Putamen (tissue), 1 donor: Measurements from ENCODE around the gene FAM221B.
A peak's percentile ranks its signal among the peaks of the same experiment; 100 is the strongest.

Experiments used
- DNase-seq: peaks from one replicate; pipeline ENCODE4 v3.0.0-alpha.2; 2016; ENCODE audit warnings: low spot score

FAM221B gene

GRCh38 chr9:35828716-35829083 is at the start of gene FAM221B:
TSS of gene FAM221B (minus strand) at chr9:35828732. CDS start at chr9:35826161, 2,571 bp downstream.
- DNase-seq: no peak

- DNase-seq: no peak
Measured at GRCh38 chr9:35872505-35872904, 44.0 kb upstream of the FAM221B start.

- no peak for DNase-seq
Measured at GRCh38 chr9:35871545-35871944, 43.0 kb upstream of the FAM221B start.

- no peak for DNase-seq
Measured at GRCh38 chr9:35870351-35870923, 41.9 kb upstream of the FAM221B start, which contains the start of gene OR13J1. TSS of gene OR13J1 (minus strand) at chr9:35870401. CDS start at chr9:35870401, 0 bp downstream.

GRCh38 chr9:35869621-35870216 is 41.2 kb upstream of the FAM221B start:
- DNase-seq: no peak

- no peak for DNase-seq
Measured at GRCh38 chr9:35868933-35869332, 40.4 kb upstream of the FAM221B start.

- DNase-seq: no peak
Measured at GRCh38 chr9:35867538-35867937, 39.0 kb upstream of the FAM221B start.

- DNase-seq: no peak
Measured at GRCh38 chr9:35864695-35865255, 36.2 kb upstream of the FAM221B start.

- no peak for DNase-seq
Measured at GRCh38 chr9:35863583-35863982, 35.1 kb upstream of the FAM221B start.

- no peak for DNase-seq
Measured at GRCh38 chr9:35862328-35862727, 33.8 kb upstream of the FAM221B start.

GRCh38 chr9:35861161-35861897 is 32.8 kb upstream of the FAM221B start:
- no peak for DNase-seq

GRCh38 chr9:35859990-35860339 is 31.4 kb upstream of the FAM221B start:
- no peak for DNase-seq

- DNase-seq: no peak
Measured at GRCh38 chr9:35859310-35859989, 30.9 kb upstream of the FAM221B start.

GRCh38 chr9:35858458-35858857 is 29.9 kb upstream of the FAM221B start:
- DNase-seq: no peak

- no peak for DNase-seq
Measured at GRCh38 chr9:35856882-35857281, 28.4 kb upstream of the FAM221B start.

- no peak for DNase-seq
Measured at GRCh38 chr9:35856206-35856605, 27.7 kb upstream of the FAM221B start.

- DNase-seq: no peak
Measured at GRCh38 chr9:35854091-35854762, 25.7 kb upstream of the FAM221B start.

GRCh38 chr9:35852876-35853865 is 24.6 kb upstream of the FAM221B start:
- DNase-seq: no peak

- no peak for DNase-seq
Measured at GRCh38 chr9:35852267-35852815, 23.8 kb upstream of the FAM221B start.

GRCh38 chr9:35847792-35848572 is 19.4 kb upstream of the FAM221B start:
- peak; percentile 73 for DNase-seq
